OCI-LY3 (cell line): Measurements from ENCODE around the gene FRMD3.

Source experiments
- H2AFZ ChIP-seq: fragments of 200-600, 300-600 bp; shearing (Covaris generic); 2 replicates; pipeline ENCODE4 v1.6.0; 2014; ENCODE audit warnings: antibody characterized with exemption, low read depth, low read length
- H3K27ac ChIP-seq: fragments of 200-600, 300-600 bp; sonication (generic); 2 replicates; pipeline ENCODE4 v1.5.1; 2014; ENCODE audit warnings: mild to moderate bottlenecking, low read length, moderate library complexity, mixed read lengths
- H3K27me3 ChIP-seq: fragments of 200-600, 300-600 bp; sonication (generic); 2 replicates; pipeline ENCODE4 v1.6.1; 2014; ENCODE audit warnings: low read depth, low read length, mixed read lengths
- H3K36me3 ChIP-seq: fragments of 200-600, 300-600 bp; sonication (generic); replicated peaks from 2 replicates; pipeline ENCODE3; 2014; ENCODE audit warnings: low read depth, low read length, mixed read lengths
- H3K4me1 ChIP-seq: fragments of 300-600, 200-600 bp; sonication (generic); 2 replicates; pipeline ENCODE4 v1.6.1; 2014; ENCODE audit warnings: low read length, mixed read lengths
- H3K4me2 ChIP-seq: fragments of 200-600, 300-600 bp; sonication (generic); 2 replicates; pipeline ENCODE4 v1.6.1; 2014; ENCODE audit warnings: low read length, mixed read lengths
- H3K4me3 ChIP-seq: fragments of 300-600, 200-600 bp; sonication (generic); 2 replicates; pipeline ENCODE4 v1.5.1; 2014; ENCODE audit warnings: antibody characterized with exemption, mild to moderate bottlenecking, low read length, moderate library complexity
- H3K79me2 ChIP-seq: fragments of 300-600, 200-600 bp; shearing (Covaris generic); 2 replicates; pipeline ENCODE4 v1.6.1; 2014; ENCODE audit warnings: mild to moderate bottlenecking, low read length, mixed read lengths
- H3K9ac ChIP-seq: fragments of 300-600, 200-600 bp; shearing (Covaris generic); 2 replicates; pipeline ENCODE4 v1.6.0; 2014; ENCODE audit warnings: mild to moderate bottlenecking, low read length, moderate library complexity
- H3K9me3 ChIP-seq: fragments of 200-600, 300-600 bp; shearing (Covaris generic); 2 replicates; pipeline ENCODE4 v1.6.1; 2014; ENCODE audit warnings: low read length, mixed read lengths; ENCODE audit not compliant: insufficient read depth
- H4K20me1 ChIP-seq: fragments of 200-600, 300-600 bp; sonication (generic); 2 replicates; pipeline ENCODE4 v1.6.1; 2016; ENCODE audit warnings: low read length, mixed read lengths; ENCODE audit not compliant: insufficient read depth
- EZH2phosphoT487 ChIP-seq: fragments of 200-600 bp; shearing (Covaris generic); IDR thresholded peaks from 2 replicates; pipeline ENCODE4 v1.6.1; 2018; ENCODE audit warnings: antibody characterized with exemption, mixed run types, low read depth
- TF ChIP-seq, protein P1 (sequence below): fragments of 200-600, 300-600 bp; sonication (generic); IDR thresholded peaks from 2 replicates; pipeline ENCODE4 v1.5.1; 2014; ENCODE audit warnings: antibody characterized with exemption, low read length, low read depth

FRMD3 gene

DNA sequence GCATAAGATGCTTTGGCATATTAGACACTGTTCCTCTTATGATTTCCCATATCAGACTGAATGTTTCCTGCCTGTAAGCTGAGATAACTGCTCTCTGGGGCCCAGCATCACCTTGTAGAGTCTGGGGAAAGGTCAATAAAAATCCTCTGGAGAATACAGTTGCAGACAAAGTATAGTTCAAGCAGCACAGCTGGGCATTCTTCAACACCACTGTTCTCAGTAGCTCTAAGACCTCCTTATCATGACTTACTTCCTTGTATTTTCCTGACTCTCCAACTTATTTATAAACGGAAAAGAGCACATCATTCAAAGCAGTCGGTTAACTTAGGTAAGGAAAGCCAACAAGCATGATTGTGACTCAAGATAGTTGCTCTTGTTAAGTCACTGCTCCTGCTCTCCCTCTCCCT lies 266.5 kb downstream of the FRMD3 start:
- no peak overlapping the region for H3K27ac ChIP-seq
- H3K4me3 ChIP-seq = no peak overlapping the region
- H3K27me3 ChIP-seq = no peaks in the 10 kb centered on the region
- H3K36me3 ChIP-seq = no peaks in the 10 kb centered on the region
- TF ChIP-seq, protein P1, sequence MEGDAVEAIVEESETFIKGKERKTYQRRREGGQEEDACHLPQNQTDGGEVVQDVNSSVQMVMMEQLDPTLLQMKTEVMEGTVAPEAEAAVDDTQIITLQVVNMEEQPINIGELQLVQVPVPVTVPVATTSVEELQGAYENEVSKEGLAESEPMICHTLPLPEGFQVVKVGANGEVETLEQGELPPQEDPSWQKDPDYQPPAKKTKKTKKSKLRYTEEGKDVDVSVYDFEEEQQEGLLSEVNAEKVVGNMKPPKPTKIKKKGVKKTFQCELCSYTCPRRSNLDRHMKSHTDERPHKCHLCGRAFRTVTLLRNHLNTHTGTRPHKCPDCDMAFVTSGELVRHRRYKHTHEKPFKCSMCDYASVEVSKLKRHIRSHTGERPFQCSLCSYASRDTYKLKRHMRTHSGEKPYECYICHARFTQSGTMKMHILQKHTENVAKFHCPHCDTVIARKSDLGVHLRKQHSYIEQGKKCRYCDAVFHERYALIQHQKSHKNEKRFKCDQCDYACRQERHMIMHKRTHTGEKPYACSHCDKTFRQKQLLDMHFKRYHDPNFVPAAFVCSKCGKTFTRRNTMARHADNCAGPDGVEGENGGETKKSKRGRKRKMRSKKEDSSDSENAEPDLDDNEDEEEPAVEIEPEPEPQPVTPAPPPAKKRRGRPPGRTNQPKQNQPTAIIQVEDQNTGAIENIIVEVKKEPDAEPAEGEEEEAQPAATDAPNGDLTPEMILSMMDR = no peak
- no peak for TF ChIP-seq EZH2phosphoT487
- H4K20me1 ChIP-seq = no peaks in the 10 kb centered on the region
- H3K4me1 ChIP-seq = no peaks in the 10 kb centered on the region
- no peak overlapping the region for H2AFZ ChIP-seq
- no peak overlapping the region for H3K4me2 ChIP-seq
- no peak overlapping the region for H3K9ac ChIP-seq
- no peaks in the 10 kb centered on the region for H3K79me2 ChIP-seq
- H3K9me3 ChIP-seq = no peaks in the 10 kb centered on the region

DNA sequence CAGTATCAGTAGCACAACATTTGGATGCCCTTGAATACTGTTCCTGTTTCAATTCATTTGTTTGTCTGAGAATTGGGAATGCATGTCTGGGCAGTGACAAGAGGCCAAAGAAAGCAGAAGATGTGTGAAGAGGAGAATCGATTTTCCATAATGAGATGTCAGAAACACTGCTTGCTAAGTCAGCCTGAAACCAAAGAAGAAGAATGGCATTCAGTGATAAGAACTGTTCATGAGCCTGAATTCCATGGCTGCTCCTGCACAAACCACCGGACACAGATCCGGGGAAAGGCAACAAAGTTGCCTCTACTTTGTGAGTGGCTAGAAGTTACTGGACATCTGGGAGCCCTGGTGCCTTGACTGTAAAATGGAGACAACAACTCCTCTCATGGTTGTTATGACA lies 268.1 kb downstream of the FRMD3 start:
- Histone ChIP-seq H3K36me3 (no peaks in the 10 kb centered on the region), H3K27ac (no peak overlapping the region), H3K27me3 (no peaks in the 10 kb centered on the region), H3K4me2 (no peak overlapping the region), H2AFZ (no peak overlapping the region), H4K20me1 (no peaks in the 10 kb centered on the region), H3K9me3 (no peaks in the 10 kb centered on the region), H3K4me1 (no peaks in the 10 kb centered on the region), H3K4me3 (no peak overlapping the region), H3K9ac (no peak overlapping the region), H3K79me2 (no peaks in the 10 kb centered on the region)
- TF ChIP-seq EZH2phosphoT487 = no peak
- TF ChIP-seq, protein P1 = no peak

DNA sequence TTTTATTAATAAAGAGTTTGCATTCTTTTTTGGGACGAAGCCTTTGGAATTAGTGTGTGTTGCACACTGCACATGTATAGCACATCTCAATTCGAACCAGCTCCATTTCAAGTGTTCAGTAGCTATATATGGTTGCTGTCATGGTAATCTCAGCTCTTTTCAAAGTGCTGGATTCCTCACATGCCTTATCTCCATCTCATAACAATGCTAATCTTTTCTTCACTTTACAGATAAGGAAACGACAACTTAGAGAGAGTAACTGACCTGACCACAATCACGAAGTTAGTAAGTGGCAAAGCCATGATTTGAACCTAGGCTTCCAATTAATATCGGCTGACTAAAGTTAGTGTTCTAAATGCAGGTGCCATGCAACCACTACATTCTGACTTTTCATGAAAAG lies 270.5 kb downstream of the FRMD3 start:
- Histone ChIP-seq H3K9ac (no peak overlapping the region), H3K4me3 (no peak overlapping the region), H3K4me1 (no peaks in the 10 kb centered on the region), H2AFZ (no peak overlapping the region), H3K27me3 (no peaks in the 10 kb centered on the region), H3K9me3 (no peaks in the 10 kb centered on the region), H3K4me2 (no peak overlapping the region), H4K20me1 (no peaks in the 10 kb centered on the region), H3K27ac (no peak overlapping the region), H3K79me2 (no peaks in the 10 kb centered on the region), H3K36me3 (no peaks in the 10 kb centered on the region)
- no peak for TF ChIP-seq EZH2phosphoT487
- TF ChIP-seq, protein P1 = no peak

DNA sequence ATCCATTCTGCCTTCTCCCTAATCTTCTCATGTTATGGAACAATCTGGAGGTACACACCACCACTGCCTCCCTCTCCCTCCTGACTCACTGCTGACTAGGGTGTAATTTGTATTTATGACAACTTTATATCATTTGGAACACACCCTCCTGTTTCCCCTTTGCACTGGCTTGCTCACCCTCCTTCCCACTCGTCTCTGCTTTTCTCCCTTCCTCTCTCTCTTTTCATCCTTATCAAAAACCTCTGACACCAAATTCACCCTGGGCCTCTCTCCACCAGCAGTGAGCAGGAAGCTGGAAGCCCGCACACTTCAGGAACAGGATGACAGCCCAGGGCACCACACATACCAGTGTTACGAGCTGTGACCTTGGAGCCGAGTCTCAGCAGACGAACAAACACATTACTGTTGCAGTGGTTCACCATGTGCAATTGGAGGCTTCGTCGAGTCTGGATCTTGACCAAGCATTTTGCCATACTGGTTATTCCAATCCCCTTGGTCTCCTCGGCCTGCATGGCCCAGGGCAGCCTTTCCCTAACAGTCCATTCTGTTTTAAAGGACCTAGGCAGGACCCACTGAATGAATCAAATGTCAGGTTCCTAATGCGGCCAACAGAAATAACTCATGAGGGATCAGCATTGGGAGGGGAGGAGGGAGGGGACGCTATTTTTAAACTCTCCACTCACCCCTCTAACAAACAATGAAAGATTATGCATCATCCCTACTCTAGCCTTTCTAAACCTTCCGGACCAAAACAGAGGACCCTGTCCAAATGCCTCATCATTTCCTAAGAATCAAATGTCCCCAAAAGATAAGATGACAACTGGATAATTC lies 271.3 kb downstream of the FRMD3 start:
- TF ChIP-seq, protein P1 = no peak
- TF ChIP-seq EZH2phosphoT487 = no peak
- no peaks in the 10 kb centered on the region for H4K20me1 ChIP-seq
- no peak overlapping the region for H3K4me2 ChIP-seq
- no peaks in the 10 kb centered on the region for H3K27me3 ChIP-seq
- no peak overlapping the region for H3K9ac ChIP-seq
- H2AFZ ChIP-seq = no peak overlapping the region
- no peaks in the 10 kb centered on the region for H3K79me2 ChIP-seq
- H3K27ac ChIP-seq = no peak overlapping the region
- no peaks in the 10 kb centered on the region for H3K36me3 ChIP-seq
- no peaks in the 10 kb centered on the region for H3K9me3 ChIP-seq
- H3K4me1 ChIP-seq = no peaks in the 10 kb centered on the region
- no peak overlapping the region for H3K4me3 ChIP-seq
